Sigmoid colon (tissue), 7 donors: ENCODE data around the gene HES3. TPM values are rescaled to one million over a fixed set of nuclear protein-coding genes. Genes with fewer than 3 reads are reported as not detected.

ENCODE experiments used
- DNase-seq: peaks from one replicate; pipeline ENCODE4 v3.0.0-alpha.2; 2019
- H3K27ac ChIP-seq, 4 donors: fragments of 200-600 bp; sonication (generic); one replicate each; pipeline ENCODE4 v1.5.1; 2016 to 2019; ENCODE audit warnings: mild to moderate bottlenecking in 1 of 4
- H3K27me3 ChIP-seq, 3 donors: fragments of 200-600 bp; sonication (generic); one replicate each; pipeline ENCODE4 v1.5.1; 2019; ENCODE audit warnings: mild to moderate bottlenecking in 1 of 3
- H3K36me3 ChIP-seq, 4 donors: fragments of 200-600 bp; sonication (generic); one replicate each; pipeline ENCODE4 v1.5.1; 2016 to 2019
- H3K4me1 ChIP-seq, 4 donors: fragments of 200-600 bp; sonication (generic); one replicate each; pipeline ENCODE4 v1.5.1; 2017 to 2019
- H3K4me3 ChIP-seq, 4 donors: fragments of 200-600 bp; sonication (generic); one replicate each; pipeline ENCODE4 v1.5.1; 2017 to 2019; ENCODE audit warnings: mild to moderate bottlenecking in 2 of 4, moderate library complexity in 1 of 4
- H3K9me3 ChIP-seq, 4 donors: fragments of 200-600 bp in 3 of 4; sonication (generic) in 3 of 4; one replicate each; pipeline versions ENCODE4 v1.5.1 to v1.6.1; 2013 to 2019
- EP300 ChIP-seq, 4 donors: sonication (generic); formaldehyde crosslinking; IDR thresholded peaks; one replicate each; pipeline ENCODE4 v1.6.1; 2017; ENCODE audit warnings: antibody characterized with exemption in 4 of 4
- POLR2A ChIP-seq, 2 donors: fragments of 450-650 bp; IDR thresholded peaks; one replicate each; pipeline ENCODE4 v1.6.1; 2016; ENCODE audit warnings: antibody characterized with exemption in 2 of 2, mild to moderate bottlenecking in 2 of 2, moderate library complexity in 2 of 2
- POLR2AphosphoS5 ChIP-seq, 4 donors: sonication (generic); formaldehyde crosslinking; IDR thresholded peaks; one replicate each; pipeline ENCODE4 v1.6.1; 2017; ENCODE audit warnings: antibody characterized with exemption in 4 of 4
- WGBS, 2 donors: extraction: QIAGEN DNeasy Blood & Tissue Kit; methylation state at CpG; one replicate each; pipeline ENCODE4 v1.1.7; 2013; 5-methylcytosine and 5-hydroxymethylcytosine counted together
- intact Hi-C: fragments of 100-400 bp; cut with DNase I; formaldehyde crosslinking; loops from one replicate; pipeline ENCODE4 v1.15.1; 2023
- polyA plus RNA-seq, 3 donors: library from polyadenylated mRNA; stranded (reverse); fragments of 200-250 nt; gene quantifications; one replicate each; pipeline ENCODE4 v1.2.3, GENCODE V29; 2013
- total RNA-seq, 4 donors: library from RNA; depleted of rRNA; stranded (reverse); fragments of >200 nt; gene quantifications; one replicate each; pipeline ENCODE4 v1.1.0, GENCODE V29; 2016
- TF ChIP-seq, protein P1 (sequence below), 4 experiments: fragments of 450-650 bp in 3 of 4; fragments of 200-600 bp in 1 of 4; IDR thresholded peaks; one replicate each; pipeline ENCODE4 v1.5.1; 2016 to 2019; ENCODE audit warnings: antibody characterized with exemption in 4 of 4, mild to moderate bottlenecking in 3 of 4, moderate library complexity in 2 of 4
- donor health status: healthy with polysubstance abuse.
- donor health status: Bipolar disorder and iron deficiency.
- donor health status: healthy.

The HES3 gene
- total and polyA plus RNA-seq, 7 donors = not detected

DNA sequence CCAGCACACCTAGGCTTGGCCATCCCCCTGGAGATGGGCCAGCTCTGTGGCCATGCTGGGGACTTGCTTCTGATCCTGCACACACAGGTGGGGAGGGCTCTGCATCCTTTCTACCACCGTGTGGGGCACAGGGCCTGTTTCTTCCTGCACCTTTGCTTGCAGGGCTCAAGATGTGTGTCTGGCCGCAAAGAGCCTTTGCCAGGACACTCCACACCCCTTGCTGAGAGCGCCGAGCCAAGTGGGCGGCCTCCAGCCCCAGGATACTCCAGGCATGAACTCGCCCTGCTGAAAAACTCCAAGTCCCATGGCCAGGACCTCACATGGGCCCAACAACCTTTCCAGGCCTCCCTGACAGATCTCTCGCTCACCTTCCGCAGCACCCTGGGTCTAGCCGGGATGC, 28.5 kb downstream of the HES3 start:
- Histone ChIP-seq H3K4me3 (no peak overlapping the region), H3K9me3 (no peaks in the 10 kb centered on the region), H3K27ac (peak overlapping the region in 3 of 4 donors; percentile 7 to 55 (median 15)), H3K4me1 (peaks cover 0 to 50% (median 34%) of the 10 kb centered on the region in 4 donors), H3K27me3 (no peaks in the 10 kb centered on the region), H3K36me3 (no peaks in the 10 kb centered on the region)
- no peak for TF ChIP-seq EP300 (IDR thresholded peaks at IDR 0.05)
- no peak for TF ChIP-seq POLR2A (IDR thresholded peaks at IDR 0.05)
- TF ChIP-seq POLR2AphosphoS5 (IDR thresholded peaks at IDR 0.05) = no peak
- TF ChIP-seq, protein P1, sequence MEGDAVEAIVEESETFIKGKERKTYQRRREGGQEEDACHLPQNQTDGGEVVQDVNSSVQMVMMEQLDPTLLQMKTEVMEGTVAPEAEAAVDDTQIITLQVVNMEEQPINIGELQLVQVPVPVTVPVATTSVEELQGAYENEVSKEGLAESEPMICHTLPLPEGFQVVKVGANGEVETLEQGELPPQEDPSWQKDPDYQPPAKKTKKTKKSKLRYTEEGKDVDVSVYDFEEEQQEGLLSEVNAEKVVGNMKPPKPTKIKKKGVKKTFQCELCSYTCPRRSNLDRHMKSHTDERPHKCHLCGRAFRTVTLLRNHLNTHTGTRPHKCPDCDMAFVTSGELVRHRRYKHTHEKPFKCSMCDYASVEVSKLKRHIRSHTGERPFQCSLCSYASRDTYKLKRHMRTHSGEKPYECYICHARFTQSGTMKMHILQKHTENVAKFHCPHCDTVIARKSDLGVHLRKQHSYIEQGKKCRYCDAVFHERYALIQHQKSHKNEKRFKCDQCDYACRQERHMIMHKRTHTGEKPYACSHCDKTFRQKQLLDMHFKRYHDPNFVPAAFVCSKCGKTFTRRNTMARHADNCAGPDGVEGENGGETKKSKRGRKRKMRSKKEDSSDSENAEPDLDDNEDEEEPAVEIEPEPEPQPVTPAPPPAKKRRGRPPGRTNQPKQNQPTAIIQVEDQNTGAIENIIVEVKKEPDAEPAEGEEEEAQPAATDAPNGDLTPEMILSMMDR (IDR thresholded peaks at IDR 0.05) = no peak
- WGBS, 2 donors = 62 to 81% methylated on average over 9 of the region's 9 CpGs
- DNase-seq = no peak
- intact Hi-C loops = no loop called here

DNA sequence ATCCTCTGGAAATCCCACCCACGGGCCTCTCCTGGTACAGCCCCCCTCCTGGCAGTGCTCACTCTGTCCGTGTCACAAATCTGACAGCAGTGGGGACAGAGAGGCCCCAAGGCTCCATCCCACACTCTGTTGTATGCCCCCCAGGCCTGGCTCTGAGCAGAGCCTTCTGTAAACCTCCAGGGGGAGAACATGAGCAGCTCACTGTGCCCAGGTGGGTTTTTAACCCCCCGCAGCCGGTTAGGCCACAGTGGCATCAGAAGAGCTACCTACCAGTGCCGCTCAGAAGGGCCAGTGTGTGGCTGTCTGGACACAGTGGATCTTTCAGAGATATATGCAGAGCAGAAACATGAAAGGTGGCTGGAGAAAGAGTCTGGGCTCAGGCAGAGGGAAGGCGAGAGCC, 28.9 kb downstream of the HES3 start:
- Histone ChIP-seq H3K27ac (peak overlapping the region in 3 of 4 donors; percentile 7 to 55 (median 15)), H3K4me1 (peaks cover 0 to 50% (median 34%) of the 10 kb centered on the region in 4 donors), H3K4me3 (no peak overlapping the region), H3K9me3 (no peaks in the 10 kb centered on the region), H3K36me3 (no peaks in the 10 kb centered on the region), H3K27me3 (no peaks in the 10 kb centered on the region)
- intact Hi-C loops = no loop called here
- no peak for TF ChIP-seq POLR2A (IDR thresholded peaks at IDR 0.05)
- no peak for TF ChIP-seq EP300 (IDR thresholded peaks at IDR 0.05)
- no peak for TF ChIP-seq POLR2AphosphoS5 (IDR thresholded peaks at IDR 0.05)
- TF ChIP-seq, protein P1 (IDR thresholded peaks at IDR 0.05) = no peak
- WGBS, 2 donors = 81 to 88% methylated on average over 6 of the region's 6 CpGs
- DNase-seq = no peak

DNA sequence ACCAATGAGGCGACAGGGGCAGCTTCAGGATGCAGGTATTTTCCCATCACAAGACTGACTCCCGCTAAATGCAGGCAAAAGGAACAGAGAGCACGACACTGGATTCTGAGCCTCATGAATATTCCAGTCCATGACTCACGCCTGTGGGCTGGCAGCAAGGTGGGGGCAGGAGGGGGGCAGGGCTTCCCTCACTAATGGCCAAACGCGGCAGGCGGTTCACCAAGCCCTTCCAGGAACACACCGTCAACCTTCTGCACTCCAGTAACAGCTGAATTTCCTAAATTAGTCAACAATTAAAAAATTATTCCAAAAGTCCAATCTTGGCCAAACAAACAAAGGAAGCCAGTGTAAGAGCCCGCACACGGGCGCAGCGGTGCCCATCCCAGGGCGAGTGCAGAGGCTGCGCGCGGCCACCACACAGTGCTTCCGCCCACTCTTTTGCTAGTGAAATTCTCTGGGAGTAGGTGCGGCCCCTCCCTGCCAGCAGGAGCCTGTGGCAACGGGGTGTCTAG, 29.5 kb downstream of the HES3 start:
- DNase-seq = no peak
- H3K4me3 ChIP-seq = no peak overlapping the region
- TF ChIP-seq POLR2AphosphoS5 (IDR thresholded peaks at IDR 0.05) (peak in 1 of 4 donors; percentile 26), POLR2A (IDR thresholded peaks at IDR 0.05) (no peak), EP300 (IDR thresholded peaks at IDR 0.05) (no peak)
- TF ChIP-seq, protein P1 (IDR thresholded peaks at IDR 0.05) = no peak
- H3K4me1 ChIP-seq = peaks cover 0 to 50% (median 34%) of the 10 kb centered on the region in 4 donors
- WGBS, 2 donors = 56 to 83% methylated on average over 19 of the region's 19 CpGs
- H3K27ac ChIP-seq = peak overlapping the region in 3 of 4 donors; percentile 7 to 55 (median 15)
- no peaks in the 10 kb centered on the region for H3K36me3 ChIP-seq
- H3K27me3 ChIP-seq = no peaks in the 10 kb centered on the region
- intact Hi-C loops = no loop called here
- no peaks in the 10 kb centered on the region for H3K9me3 ChIP-seq

DNA sequence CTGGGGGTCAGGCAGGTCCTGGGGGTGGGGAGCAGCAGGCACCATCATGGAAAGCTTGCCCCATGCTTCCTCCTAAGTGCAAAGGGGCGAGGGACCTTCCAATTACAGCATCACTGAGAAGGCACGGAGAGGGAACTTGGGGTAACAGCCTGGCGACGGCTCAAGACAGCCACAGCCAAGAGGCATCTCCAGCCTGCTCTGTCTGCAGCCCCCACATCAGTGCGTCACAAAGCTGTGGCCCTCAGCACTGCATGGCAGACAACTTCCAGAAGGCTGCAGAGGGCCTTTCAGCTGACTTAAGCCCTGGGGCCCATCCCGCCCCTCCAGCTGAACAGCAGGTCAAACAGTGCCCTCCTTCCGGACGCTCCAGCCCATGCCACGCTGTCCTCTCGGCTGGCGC, 30.1 kb downstream of the HES3 start:
- no peaks in the 10 kb centered on the region for H3K27me3 ChIP-seq
- peak overlapping the region in 1 of 4 donors; percentile 55 for H3K27ac ChIP-seq
- H3K36me3 ChIP-seq = no peaks in the 10 kb centered on the region
- WGBS, 2 donors = 96% methylated on average over 11 of the region's 11 CpGs
- H3K4me1 ChIP-seq = peaks cover 0 to 48% (median 33%) of the 10 kb centered on the region in 4 donors
- TF ChIP-seq EP300 (IDR thresholded peaks at IDR 0.05) (no peak), POLR2A (IDR thresholded peaks at IDR 0.05) (no peak), POLR2AphosphoS5 (IDR thresholded peaks at IDR 0.05) (no peak)
- TF ChIP-seq, protein P1 (IDR thresholded peaks at IDR 0.05) = no peak
- H3K9me3 ChIP-seq = no peaks in the 10 kb centered on the region
- DNase-seq = no peak
- H3K4me3 ChIP-seq = no peak overlapping the region
- intact Hi-C loops = no loop called here
